ENCODE measurements around the gene SOCS6.

GRCh38 chr18:70292628-70293027 is 3.8 kb downstream of the SOCS6 start:
- no peak for TF ChIP-seq EZH2phosphoT487 (IDR thresholded peaks at IDR 0.05; ENCODE audit: insufficient read depth, low read depth)
- TF ChIP-seq EZH2 (IDR thresholded peaks at IDR 0.05; ENCODE audit: insufficient read depth, poor library complexity, severe bottlenecking) = no peak
